Mucosa of stomach (tissue), 1 donor: Measurements from ENCODE around the gene NME7.
"Not testable (repeated sequence)": the region's sequence is repeated elsewhere in the genome, so short reads cannot be mapped to it uniquely, and the experiment has no call there.

Source experiments
- H3K27me3 ChIP-seq: one replicate; pipeline ENCODE4 v1.7.0; 2013; ENCODE audit warnings: mild to moderate bottlenecking, low read length; ENCODE audit not compliant: control insufficient read depth, insufficient read depth
- H3K36me3 ChIP-seq: one replicate; pipeline ENCODE4 v1.7.0; 2013; ENCODE audit warnings: low read length; ENCODE audit not compliant: control insufficient read depth, insufficient read depth
- H3K4me1 ChIP-seq: one replicate; pipeline ENCODE4 v1.7.0; 2013; ENCODE audit warnings: mild to moderate bottlenecking, low read length; ENCODE audit not compliant: control insufficient read depth, insufficient read depth
- H3K4me3 ChIP-seq: one replicate; pipeline ENCODE4 v1.7.0; 2013; ENCODE audit warnings: low read length
- H3K9ac ChIP-seq: one replicate; pipeline ENCODE4 v1.7.0; 2013; ENCODE audit warnings: mild to moderate bottlenecking, low read length, moderate library complexity
- H3K9me3 ChIP-seq: one replicate; pipeline ENCODE4 v1.7.0; 2013; ENCODE audit warnings: mild to moderate bottlenecking, low read length, moderate library complexity; ENCODE audit not compliant: control insufficient read depth
- donor health status: Pancreatic carcinoma.

Gene NME7

DNA sequence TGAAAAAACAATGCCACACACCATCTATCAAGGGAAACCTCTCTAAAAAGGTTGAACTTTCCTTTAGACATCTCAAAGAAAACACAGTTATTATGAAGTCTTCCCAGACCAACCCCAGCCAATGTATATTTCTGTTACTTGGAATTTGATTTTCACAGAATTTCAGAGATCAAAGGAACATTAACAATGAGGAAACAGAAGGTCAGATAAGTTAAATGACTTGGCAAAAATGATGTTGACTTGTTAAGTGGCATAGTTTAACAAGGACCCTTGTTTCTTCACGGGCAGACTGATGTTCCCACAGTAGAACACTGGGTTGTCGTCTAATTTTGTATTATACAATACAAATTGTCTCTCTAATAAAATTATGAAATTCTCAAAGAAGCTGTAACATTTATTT lies 29.0 kb downstream of the NME7 start:
- no peak overlapping the region for H3K4me3 ChIP-seq
- H3K36me3 ChIP-seq, result no peaks in the 10 kb centered on the region
- no peaks in the 10 kb centered on the region for H3K4me1 ChIP-seq
- H3K9me3 ChIP-seq, result no peaks in the 10 kb centered on the region
- no peaks in the 10 kb centered on the region for H3K27me3 ChIP-seq
- H3K9ac ChIP-seq, result no peak overlapping the region

DNA sequence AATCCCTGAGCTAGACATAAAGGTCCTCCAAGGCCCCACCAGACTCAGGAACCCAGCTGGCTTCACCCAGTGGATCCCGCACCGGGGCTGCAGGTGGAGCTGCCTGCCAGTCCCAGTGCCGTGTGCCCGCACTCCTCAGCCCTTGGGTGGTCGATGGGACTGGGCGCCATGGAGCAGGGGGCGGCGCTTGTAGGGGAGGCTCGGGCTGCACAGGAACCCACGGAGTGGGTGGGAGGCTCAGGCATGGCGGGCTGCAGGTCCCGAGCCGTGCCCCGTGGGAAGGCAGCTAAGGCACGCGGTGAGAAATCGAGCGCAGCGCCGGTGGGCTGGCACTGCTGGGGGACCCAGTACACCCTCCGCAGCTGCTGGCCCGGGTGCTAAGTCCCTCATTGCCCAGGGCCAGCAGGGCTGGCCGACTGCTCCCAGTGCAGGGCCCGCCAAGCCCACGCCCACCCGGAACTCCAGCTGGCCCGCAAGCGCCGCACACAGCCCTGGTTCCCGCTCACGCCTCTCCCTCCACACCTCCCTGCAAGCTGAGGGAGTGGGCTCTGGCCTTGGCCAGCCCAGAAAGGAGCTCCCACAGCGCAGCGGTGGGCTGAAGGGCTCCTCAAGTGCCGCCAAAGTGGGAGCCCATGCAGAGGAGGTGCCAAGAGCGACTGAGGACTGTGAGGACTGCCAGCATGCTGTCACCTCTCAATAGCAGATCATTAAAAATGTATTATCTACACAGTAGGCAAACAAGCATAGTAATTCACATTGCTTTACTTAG lies 30.5 kb downstream of the NME7 start:
- not testable (repeated sequence) for H3K4me1 ChIP-seq, H3K27me3 ChIP-seq, H3K9me3 ChIP-seq, H3K4me3 ChIP-seq, H3K9ac ChIP-seq, H3K36me3 ChIP-seq

DNA sequence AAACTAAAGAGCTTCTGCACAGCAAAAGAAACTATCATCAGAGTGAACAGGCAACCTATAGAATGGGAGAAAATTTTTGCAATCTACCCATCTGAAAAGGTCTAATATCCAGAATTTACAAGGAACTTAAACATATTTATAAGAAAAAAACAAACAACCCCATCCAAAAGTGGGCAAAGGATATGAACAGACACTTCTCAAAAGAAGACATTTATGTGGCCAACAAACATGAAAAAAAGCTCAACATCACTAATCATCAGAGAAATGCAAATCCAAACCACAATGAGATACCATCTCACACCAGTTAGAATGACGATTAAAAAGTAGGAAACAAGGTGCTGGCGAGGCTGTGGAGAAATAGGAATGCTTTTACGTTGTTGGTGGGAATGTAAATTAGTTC lies 32.9 kb downstream of the NME7 start:
- H3K4me3 ChIP-seq, H3K27me3 ChIP-seq, H3K9me3 ChIP-seq, H3K9ac ChIP-seq, H3K4me1 ChIP-seq, H3K36me3 ChIP-seq: not testable (repeated sequence)

DNA sequence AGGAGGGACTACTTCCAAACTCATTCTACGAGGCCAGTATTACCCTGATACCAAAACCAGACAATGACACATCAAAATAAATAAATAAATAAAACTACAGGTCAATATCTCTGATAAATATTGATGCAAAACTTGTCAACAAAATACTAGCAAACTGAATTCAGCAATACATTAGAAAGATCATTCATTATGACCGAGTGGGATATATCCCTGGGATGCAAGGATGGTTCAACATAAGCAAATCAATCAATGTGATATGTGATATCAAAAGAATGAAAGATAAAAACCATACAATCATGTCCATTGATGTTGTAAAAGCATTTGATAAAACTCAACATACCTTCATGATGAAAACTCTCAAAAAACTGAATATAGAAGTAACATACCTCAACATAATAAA lies 36.7 kb downstream of the NME7 start:
- Histone ChIP-seq H3K9me3 (no peaks in the 10 kb centered on the region), H3K4me1 (no peaks in the 10 kb centered on the region), H3K36me3 (no peaks in the 10 kb centered on the region), H3K27me3 (no peaks in the 10 kb centered on the region), H3K4me3 (no peak overlapping the region), H3K9ac (no peak overlapping the region)

GRCh38 chr1:169329383-169329782 lies 38.2 kb downstream of the NME7 start:
- Histone ChIP-seq H3K4me1 (no peaks in the 10 kb centered on the region), H3K9ac (no peak overlapping the region), H3K36me3 (no peaks in the 10 kb centered on the region), H3K27me3 (no peaks in the 10 kb centered on the region), H3K9me3 (no peaks in the 10 kb centered on the region), H3K4me3 (no peak overlapping the region)

DNA sequence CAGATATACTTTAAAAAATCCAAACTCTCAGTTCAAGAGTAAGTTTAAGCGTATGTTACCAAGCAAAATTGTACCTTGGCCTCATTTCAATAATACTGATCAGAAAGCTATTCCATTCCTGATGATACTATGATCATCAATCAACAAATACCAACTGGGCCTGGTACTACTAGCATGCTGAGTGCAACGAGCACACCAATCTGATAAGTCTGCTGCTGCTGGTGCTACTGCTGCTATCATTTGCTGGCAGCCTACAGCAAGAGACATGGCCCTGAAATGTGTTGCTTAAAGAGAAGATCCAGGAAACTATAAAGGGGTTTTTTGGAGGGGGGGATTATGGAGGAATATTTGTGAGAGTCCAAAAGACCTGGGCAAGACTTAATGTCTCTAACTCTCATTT lies 39.7 kb downstream of the NME7 start:
- no peaks in the 10 kb centered on the region for H3K4me1 ChIP-seq
- no peak overlapping the region for H3K4me3 ChIP-seq
- H3K36me3 ChIP-seq, result no peaks in the 10 kb centered on the region
- no peaks in the 10 kb centered on the region for H3K9me3 ChIP-seq
- H3K27me3 ChIP-seq, result no peaks in the 10 kb centered on the region
- H3K9ac ChIP-seq, result no peak overlapping the region

GRCh38 chr1:169326956-169327268 lies 40.7 kb downstream of the NME7 start:
- Histone ChIP-seq H3K4me3 (no peak overlapping the region), H3K27me3 (no peaks in the 10 kb centered on the region), H3K9ac (no peak overlapping the region), H3K36me3 (no peaks in the 10 kb centered on the region), H3K4me1 (no peaks in the 10 kb centered on the region), H3K9me3 (no peaks in the 10 kb centered on the region)

DNA sequence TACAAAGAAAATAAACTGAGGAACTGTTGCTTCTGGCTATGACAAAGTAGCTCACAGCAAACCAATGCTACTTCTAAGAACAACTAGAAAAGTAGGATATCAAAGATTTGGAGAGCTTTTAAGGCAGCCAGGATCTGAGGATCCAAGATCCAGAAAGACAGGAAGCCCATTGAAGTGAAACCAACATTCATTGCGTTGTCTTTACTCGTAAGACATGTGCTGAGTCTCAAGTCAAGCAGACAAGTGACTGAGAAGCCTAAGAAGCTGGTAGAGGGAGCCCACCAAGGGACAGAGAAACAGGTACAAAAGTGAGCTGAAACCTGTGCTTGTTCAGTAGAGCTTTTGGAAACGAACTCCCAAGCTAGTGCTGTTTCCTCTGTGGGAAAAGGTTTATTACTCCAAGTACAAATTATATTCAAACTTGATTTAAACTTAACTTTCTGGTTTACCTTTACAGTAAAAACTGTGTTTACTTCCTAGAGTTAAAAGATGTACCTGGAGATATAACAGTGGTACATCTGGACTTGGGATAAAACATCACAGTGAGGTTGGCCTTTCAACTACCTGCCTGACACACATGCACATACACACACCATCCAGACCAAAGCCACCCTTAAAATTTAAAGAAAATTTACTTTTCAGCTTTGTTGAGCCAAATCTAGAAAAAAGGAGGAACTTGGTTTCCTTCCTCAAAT lies 41.2 kb downstream of the NME7 start:
- Histone ChIP-seq H3K36me3 (no peaks in the 10 kb centered on the region), H3K4me3 (no peak overlapping the region), H3K27me3 (no peaks in the 10 kb centered on the region), H3K9me3 (no peaks in the 10 kb centered on the region), H3K9ac (no peak overlapping the region), H3K4me1 (no peaks in the 10 kb centered on the region)

DNA sequence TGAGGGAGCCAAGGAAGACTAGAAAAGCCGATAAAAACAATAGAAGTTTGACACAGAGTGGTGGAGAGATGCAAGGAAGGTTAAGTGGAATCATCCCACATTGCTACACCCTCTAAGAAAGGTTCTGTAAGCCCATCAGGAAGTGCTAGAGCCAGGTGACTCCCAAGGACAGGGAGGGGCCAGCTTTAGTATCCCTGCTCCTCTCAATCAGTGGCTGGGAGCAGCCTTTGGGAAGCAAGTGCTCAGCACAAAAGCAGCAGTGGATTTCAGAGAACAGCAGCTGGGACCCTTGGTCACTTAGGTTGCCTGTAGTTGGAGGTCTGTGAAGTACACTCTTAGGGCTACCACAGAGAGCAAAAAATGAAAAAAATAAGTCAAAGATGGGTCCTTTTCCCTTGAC lies 42.5 kb downstream of the NME7 start:
- Histone ChIP-seq H3K4me1 (no peaks in the 10 kb centered on the region), H3K9ac (no peak overlapping the region), H3K9me3 (no peaks in the 10 kb centered on the region), H3K4me3 (no peak overlapping the region), H3K36me3 (no peaks in the 10 kb centered on the region), H3K27me3 (no peaks in the 10 kb centered on the region)

DNA sequence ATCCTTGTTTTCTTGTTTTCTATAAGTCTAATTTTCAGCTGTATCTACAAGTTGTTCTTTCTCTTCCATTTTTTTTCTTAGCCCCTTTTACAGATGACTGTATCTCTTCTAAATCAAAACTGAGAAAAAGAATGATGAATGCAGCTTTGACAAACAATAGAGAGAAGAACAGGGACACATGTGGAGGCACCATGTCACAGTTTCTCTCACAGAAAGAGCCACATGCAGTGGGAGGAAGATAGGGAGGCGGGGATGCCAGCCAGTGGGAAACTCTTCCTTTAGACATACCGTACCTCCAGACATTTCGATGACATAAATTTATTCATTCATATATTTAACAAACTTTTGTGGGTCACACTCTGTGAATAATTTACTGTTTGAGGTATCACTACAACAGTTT lies 45.5 kb downstream of the NME7 start:
- H3K9ac ChIP-seq, result no peak overlapping the region
- H3K4me3 ChIP-seq, result no peak overlapping the region
- H3K27me3 ChIP-seq, result no peaks in the 10 kb centered on the region
- H3K36me3 ChIP-seq, result no peaks in the 10 kb centered on the region
- H3K4me1 ChIP-seq, result no peaks in the 10 kb centered on the region
- H3K9me3 ChIP-seq, result no peaks in the 10 kb centered on the region

DNA sequence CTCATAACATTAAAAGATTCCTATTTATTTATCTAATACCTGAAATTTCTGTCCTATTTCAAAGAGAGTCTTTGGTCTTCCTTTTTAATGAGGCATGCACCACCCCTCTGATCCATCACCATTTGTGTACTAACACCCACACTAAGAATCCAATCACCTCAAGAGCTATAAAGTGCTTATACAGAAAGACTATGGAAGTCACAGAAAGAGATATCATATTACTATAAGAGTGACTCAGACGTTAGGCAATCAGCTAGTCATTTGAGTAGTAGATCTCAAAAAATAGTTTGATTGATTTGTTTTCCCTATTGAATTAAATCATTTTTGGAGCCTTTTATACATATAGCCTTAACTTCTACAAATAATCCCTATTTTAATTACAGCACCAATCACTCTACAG lies 46.1 kb downstream of the NME7 start:
- Histone ChIP-seq H3K4me1 (no peaks in the 10 kb centered on the region), H3K27me3 (no peaks in the 10 kb centered on the region), H3K9me3 (no peaks in the 10 kb centered on the region), H3K9ac (no peak overlapping the region), H3K4me3 (no peak overlapping the region), H3K36me3 (no peaks in the 10 kb centered on the region)

DNA sequence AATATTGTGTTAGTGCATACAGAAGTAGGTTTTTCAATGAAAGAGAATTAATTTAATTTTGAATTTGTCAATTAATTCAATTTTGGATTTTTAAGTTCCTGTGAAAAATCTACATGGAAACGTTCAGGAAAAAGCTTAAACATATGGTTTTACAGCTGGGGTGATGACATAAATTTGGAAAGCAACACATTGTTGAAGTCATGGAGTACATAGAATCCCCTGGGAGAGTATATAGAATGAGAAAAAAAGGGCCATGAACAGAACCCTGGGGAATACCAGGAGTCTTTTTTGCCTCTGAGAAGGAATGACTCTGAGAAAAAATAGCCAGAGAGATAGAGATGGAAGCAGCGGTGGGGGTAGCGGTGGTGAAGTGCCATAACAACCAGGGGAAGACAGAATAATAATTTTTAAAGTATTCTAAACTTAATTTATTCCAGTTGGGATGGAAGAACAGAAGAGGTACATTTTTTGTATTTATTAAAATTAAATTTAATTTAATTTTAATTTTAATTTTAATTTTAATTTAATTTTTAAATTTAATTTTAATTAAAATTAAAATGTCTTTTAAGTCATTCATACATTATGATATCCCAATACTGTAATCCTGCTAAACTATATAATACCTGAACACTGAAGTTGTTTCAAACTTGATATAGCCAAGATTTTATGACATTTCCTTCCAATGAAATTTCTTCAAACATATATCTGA lies 48.9 kb downstream of the NME7 start:
- Histone ChIP-seq H3K4me3 (no peak overlapping the region), H3K9me3 (no peaks in the 10 kb centered on the region), H3K4me1 (no peaks in the 10 kb centered on the region)

More for the DNA sequence above, 48.9 kb downstream of the NME7 start:
- Histone ChIP-seq H3K9ac (no peak overlapping the region), H3K36me3 (no peaks in the 10 kb centered on the region), H3K27me3 (no peaks in the 10 kb centered on the region)
